ENCODE data around the gene KIF11. TPM values are rescaled to one million over a fixed set of nuclear protein-coding genes. Genes with fewer than 3 reads are reported as not detected.

Gene KIF11
- total RNA-seq (2021; ENCODE audit: unreplicated experiment), result 33.8 TPM
- 9.3 and 13.0 TPM in 2 replicates for polyA plus RNA-seq (2012)
- Bru-seq, nascent RNA, result percentile 90 among the genes with signal in this experiment
- BruChase-seq, experiment 1, labeled RNA remaining after a 6-hour chase, result percentile 81 among the genes with signal in this experiment
- BruChase-seq, experiment 2, labeled RNA remaining after a 2-hour chase, result percentile 83 among the genes with signal in this experiment
- long read RNA-seq, full-length matches to known transcripts, result 30 of 50 reads
- long read RNA-seq, partial matches to known transcripts, result 11 of 50 reads
- long read RNA-seq, other reads (novel, unspliced or antisense), result 9 of 50 reads

GRCh38 chr10:92592761-92593618 lies at the start of gene KIF11:
TSS of gene KIF11 (plus strand) at chr10:92593130. CDS start at chr10:92593376, 246 bp downstream.
- Histone ChIP-seq H3K9ac (ENCODE audit: low read length) (peak within 1 kb of the TSS; percentile 94), H3K4me1 (ENCODE audit: control insufficient read depth in 1 of 2, insufficient read depth in 2 of 2, low read length in 2 of 2) (peaks cover 6 to 19% of the 10 kb centered on the region in 2 experiments; a peak in 3 of 4 replicates), H3K79me2 (ENCODE audit: insufficient read depth, low read length) (peaks cover 50% of the 10 kb centered on the region), H3K4me2 (ENCODE audit: low read length) (peak within 1 kb of the TSS; percentile 88), H3K27me3 (ENCODE audit: insufficient read depth, low read length) (no peaks in the 10 kb centered on the region), H3K9me3 (ENCODE audit: control insufficient read depth in 1 of 2, insufficient read depth in 1 of 2, low read depth in 1 of 2, low read length in 2 of 2) (no peaks in the 10 kb centered on the region), H4K20me1 (ENCODE audit: insufficient read depth) (no peaks in the 10 kb centered on the region), H3K9me2 (ENCODE audit: insufficient read depth) (no peaks in the 10 kb centered on the region), H3K27ac (ENCODE audit: low read depth, low read length) (peak within 1 kb of the TSS; percentile 86), H3K36me3 (ENCODE audit: control insufficient read depth in 1 of 2, insufficient read depth in 2 of 2, low read length in 2 of 2) (no peaks in the 10 kb centered on the region), H2AFZ (ENCODE audit: low read depth, low read length, poor library complexity, severe bottlenecking) (no peak within 1 kb of the TSS), H3K4me3 (replicated peaks in 1 of 2; ENCODE audit: low read depth in 1 of 2, low read length in 2 of 2) (peak within 1 kb of the TSS; percentile 84 to 92)
- peak; percentile 93 for DNase-seq (ENCODE audit: low read depth, low spot score)
- CTCF ChIA-PET, result no interaction called here
- TSS peak; percentile 44 for BruUV-seq (replicated peaks)
- RAD21 ChIA-PET (ENCODE audit: low non-redundant PET in 1 of 2, low total read pairs in 2 of 2, uncharacterized antibody in 2 of 2, unreplicated experiment in 2 of 2), result no interaction called here
- ATAC-seq, result peak; percentile 78
- POLR2A ChIA-PET, result interaction anchor here (2.2 to 2.8 kb wide), 2 partner anchors 12 to 20 kb away, joined by 7 to 29 read pairs; partner anchors contain the start of gene IDE
- intact Hi-C loops (cut with micrococcal nuclease), result loop anchor here (5.0 to 10.0 kb wide), 2 partner anchors 49 to 252 kb away; partner anchors contain the start of gene EXOC6
- TF ChIP-seq YY1 (IDR thresholded peaks at IDR 0.05; ENCODE audit: extremely low read depth, insufficient replicate concordance, low read depth, low read length) (peak; percentile 50), SP1 (IDR thresholded peaks at IDR 0.05; ENCODE audit: low read depth) (peak; percentile 84), ATF3 (IDR thresholded peaks at IDR 0.05) (no peak), EZH2 (IDR thresholded peaks at IDR 0.05) (no peak), SIN3A (IDR thresholded peaks at IDR 0.05; ENCODE audit: low read depth) (peak; percentile 99), REST (IDR thresholded peaks at IDR 0.05; ENCODE audit: low read depth) (no peak), FOSL1 (IDR thresholded peaks at IDR 0.05; ENCODE audit: low read depth) (no peak), POLR2AphosphoS5 (IDR thresholded peaks at IDR 0.05; ENCODE audit: low read depth, low read length) (peak; percentile 99), CEBPB (IDR thresholded peaks at IDR 0.05; ENCODE audit: low read depth) (no peak; the same call in 1 of the 2 replicates), ELF1 (IDR thresholded peaks at IDR 0.05; ENCODE audit: borderline replicate concordance, low read depth) (no peak; the same call in 1 of the 2 replicates), EZH2phosphoT487 (IDR thresholded peaks at IDR 0.05; ENCODE audit: borderline replicate concordance) (no peak), RAD21 (IDR thresholded peaks at IDR 0.05; ENCODE audit: low read depth) (no peak), JUND (IDR thresholded peaks at IDR 0.05) (0 out of 2 replicates have a peak, but pooled peaks have one; percentile 22), ZBTB33 (IDR thresholded peaks at IDR 0.05; ENCODE audit: extremely low read depth, insufficient replicate concordance, low read length) (no peak), SRF (IDR thresholded peaks at IDR 0.05; ENCODE audit: low read depth) (no peak), CBX3 (IDR thresholded peaks at IDR 0.05; ENCODE audit: low read depth) (no peak; the same call in 1 of the 2 replicates), CTCF (IDR thresholded peaks at IDR 0.05 in 2 of 3, conservative IDR thresholded peaks at IDR 0.05 in 1 of 3; ENCODE audit: borderline replicate concordance in 1 of 3, insufficient read depth in 1 of 3, low read depth in 2 of 3, low read length in 2 of 3) (no peak)
